ENCODE measurements around the gene MGAT4D.
"Not testable (repeated sequence)": the region's sequence is repeated elsewhere in the genome, so short reads cannot be mapped to it uniquely, and the experiment has no call there.

The MGAT4D gene

DNA sequence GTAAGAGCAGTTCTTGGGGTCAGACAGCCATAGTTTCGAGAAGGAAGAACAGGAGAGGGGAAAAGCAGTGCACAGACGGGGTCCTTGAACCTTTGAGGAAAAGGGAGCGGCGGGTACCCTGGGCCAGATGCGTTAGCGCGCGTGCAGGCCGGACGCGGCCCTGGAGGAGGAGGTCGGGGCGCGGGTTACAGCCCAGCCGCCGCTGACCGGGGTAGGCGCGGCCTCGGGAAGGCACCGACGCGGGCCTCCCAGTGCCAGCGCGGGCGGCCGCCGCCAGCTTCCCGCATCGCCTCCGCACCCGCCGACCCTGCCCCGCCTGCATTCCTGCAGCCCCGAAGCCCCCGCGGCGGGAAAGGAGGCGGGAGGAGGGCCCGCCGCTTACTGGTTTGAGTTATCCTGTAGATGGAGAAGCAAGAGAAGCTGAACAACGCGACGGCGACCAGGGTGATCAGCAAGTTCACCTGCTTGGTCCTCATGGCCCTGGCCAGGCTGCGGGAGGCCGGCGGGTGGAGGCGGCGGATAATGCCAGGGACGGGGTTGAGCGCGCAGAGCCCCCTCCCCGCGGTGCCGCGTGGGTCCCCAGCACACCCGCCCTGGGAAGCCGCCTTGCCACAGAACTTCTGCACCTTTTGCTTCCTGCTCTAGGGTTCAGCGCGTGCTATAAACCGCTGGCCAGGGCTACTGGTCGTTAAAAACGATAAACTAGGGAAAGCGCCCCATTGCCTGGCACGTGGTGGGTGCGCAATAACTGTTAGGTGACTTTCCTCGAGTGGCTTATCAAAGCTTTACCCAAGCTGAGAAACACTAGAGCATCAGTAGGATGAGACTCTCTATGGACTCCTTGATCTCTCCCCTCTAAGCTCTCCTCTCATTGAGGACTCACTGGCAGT is at the start of gene MGAT4D:
Gene MGAT4D (minus strand): TSS at position 547 of the 890 bp plus-strand sequence. CDS start 71 bp downstream, at position 476.
- no peak within 1 kb of the TSS for H3K4me3 ChIP-seq (ENCODE audit: low read depth, low read length)
- TF ChIP-seq, protein P1, sequence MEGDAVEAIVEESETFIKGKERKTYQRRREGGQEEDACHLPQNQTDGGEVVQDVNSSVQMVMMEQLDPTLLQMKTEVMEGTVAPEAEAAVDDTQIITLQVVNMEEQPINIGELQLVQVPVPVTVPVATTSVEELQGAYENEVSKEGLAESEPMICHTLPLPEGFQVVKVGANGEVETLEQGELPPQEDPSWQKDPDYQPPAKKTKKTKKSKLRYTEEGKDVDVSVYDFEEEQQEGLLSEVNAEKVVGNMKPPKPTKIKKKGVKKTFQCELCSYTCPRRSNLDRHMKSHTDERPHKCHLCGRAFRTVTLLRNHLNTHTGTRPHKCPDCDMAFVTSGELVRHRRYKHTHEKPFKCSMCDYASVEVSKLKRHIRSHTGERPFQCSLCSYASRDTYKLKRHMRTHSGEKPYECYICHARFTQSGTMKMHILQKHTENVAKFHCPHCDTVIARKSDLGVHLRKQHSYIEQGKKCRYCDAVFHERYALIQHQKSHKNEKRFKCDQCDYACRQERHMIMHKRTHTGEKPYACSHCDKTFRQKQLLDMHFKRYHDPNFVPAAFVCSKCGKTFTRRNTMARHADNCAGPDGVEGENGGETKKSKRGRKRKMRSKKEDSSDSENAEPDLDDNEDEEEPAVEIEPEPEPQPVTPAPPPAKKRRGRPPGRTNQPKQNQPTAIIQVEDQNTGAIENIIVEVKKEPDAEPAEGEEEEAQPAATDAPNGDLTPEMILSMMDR (IDR thresholded peaks at IDR 0.05; ENCODE audit: insufficient read depth, low read depth, low read length, missing control alignments): no peak
- DNase-seq (ENCODE audit: low read depth): no peak

DNA sequence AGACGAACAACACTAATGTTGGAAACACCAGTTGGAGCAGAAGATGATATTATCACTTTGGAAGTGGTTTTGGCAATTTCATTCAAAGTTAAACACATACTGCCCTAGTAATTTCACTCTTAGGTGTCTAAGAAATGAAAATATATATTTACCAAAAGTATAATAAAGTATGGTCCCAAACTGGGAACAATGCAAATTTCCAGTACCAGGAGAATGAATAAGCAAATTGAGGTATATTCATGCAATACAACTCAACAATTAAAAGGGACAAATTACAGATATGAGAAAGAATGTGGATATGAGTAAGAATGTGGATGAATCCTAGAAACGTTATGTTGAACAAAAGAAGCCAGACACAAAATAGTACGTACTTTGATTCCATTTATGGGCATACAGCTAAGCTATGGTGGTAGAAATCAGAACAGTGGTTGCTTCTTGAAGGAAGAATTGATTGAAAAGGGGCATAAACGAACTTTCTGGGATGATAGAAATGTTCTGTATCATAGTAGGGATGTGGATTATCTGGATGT is 35.9 kb upstream of the MGAT4D start:
- no peak for DNase-seq (ENCODE audit: low read depth)
- no peak overlapping the region for H3K4me3 ChIP-seq (ENCODE audit: low read depth, low read length)
- TF ChIP-seq, protein P1 (IDR thresholded peaks at IDR 0.05; ENCODE audit: insufficient read depth, low read depth, low read length, missing control alignments): no peak

- TF ChIP-seq, protein P1 (IDR thresholded peaks at IDR 0.05; ENCODE audit: insufficient read depth, low read depth, low read length, missing control alignments): no peak
- DNase-seq (ENCODE audit: low read depth): no peak
- H3K4me3 ChIP-seq (ENCODE audit: low read depth, low read length): no peak overlapping the region
Observed at GRCh38 chr4:140529434-140529833, 31.3 kb upstream of the MGAT4D start.

GRCh38 chr4:140523857-140524742 is 26.0 kb upstream of the MGAT4D start, which contains the start of gene ELMOD2:
ELMOD2 (plus strand) TSS chr4:140524168; CDS start chr4:140525429, 1,261 bp downstream.
- peak; percentile 98 for DNase-seq (ENCODE audit: low read depth)
- TF ChIP-seq, protein P1 (IDR thresholded peaks at IDR 0.05; ENCODE audit: insufficient read depth, low read depth, low read length, missing control alignments): peak; percentile 97
- peak within 1 kb of the TSS; percentile 83 for H3K4me3 ChIP-seq (ENCODE audit: low read depth, low read length)

DNA sequence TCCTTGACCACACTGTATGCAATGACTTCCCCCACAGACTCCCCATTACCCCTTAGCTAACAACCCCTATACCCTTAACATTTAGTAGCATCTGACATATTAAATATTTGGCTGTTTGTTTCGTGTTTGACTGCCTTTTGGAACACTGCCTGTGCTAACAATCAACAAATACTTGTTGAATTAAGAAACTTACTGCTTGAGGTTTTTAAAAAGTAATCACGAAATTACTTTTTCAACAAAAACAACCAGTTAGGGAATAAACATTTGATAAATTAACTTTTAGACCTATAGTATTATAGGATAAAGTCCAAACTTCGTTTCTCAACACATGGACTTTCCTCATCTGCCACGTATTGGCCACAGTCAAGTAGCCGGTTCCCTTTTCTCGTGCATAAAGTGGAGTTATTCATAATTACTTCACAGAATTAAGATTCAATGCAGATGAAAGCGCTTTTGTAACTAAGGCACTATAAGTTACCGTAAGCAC is 25.3 kb upstream of the MGAT4D start:
- TF ChIP-seq, protein P1 (IDR thresholded peaks at IDR 0.05; ENCODE audit: insufficient read depth, low read depth, low read length, missing control alignments): no peak
- H3K4me3 ChIP-seq (ENCODE audit: low read depth, low read length): peak overlapping the region; percentile 63
- DNase-seq (ENCODE audit: low read depth): no peak

- DNase-seq (ENCODE audit: low read depth): no peak
- no peak overlapping the region for H3K4me3 ChIP-seq (ENCODE audit: low read depth, low read length)
- TF ChIP-seq, protein P1 (IDR thresholded peaks at IDR 0.05; ENCODE audit: insufficient read depth, low read depth, low read length, missing control alignments): no peak
Observed at GRCh38 chr4:140515423-140515822, 17.3 kb upstream of the MGAT4D start.

DNA sequence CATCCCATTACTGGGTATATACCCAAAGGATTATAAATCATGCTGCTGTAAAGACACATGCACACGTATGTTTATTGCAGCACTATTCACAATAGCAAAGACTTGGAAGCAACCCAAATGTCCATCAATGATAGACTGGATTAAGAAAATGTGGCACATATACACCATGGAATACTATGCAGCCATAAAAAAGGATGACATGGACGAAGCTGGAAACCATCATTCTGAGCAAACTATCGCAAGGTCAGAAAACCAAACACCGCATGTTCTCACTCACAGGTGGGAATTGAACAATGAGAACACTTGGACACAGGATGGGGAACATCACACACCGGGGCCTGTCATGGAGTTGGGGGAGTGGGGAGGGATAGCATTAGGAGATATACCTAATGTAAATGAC is 15.7 kb upstream of the MGAT4D start:
- not testable (repeated sequence) for DNase-seq (ENCODE audit: low read depth); H3K4me3 ChIP-seq (ENCODE audit: low read depth, low read length)

All from GM12865 (cell line).